GM21529 (cell line): ENCODE data around the gene RAET1E.
"Not testable (repeated sequence)": the region's sequence is repeated elsewhere in the genome, so short reads cannot be mapped to it uniquely, and the experiment has no call there.

Source experiments
- ATAC-seq: cut with Tn5 transposase; IDR thresholded peaks from one replicate; pipeline ENCODE4 v1.9.1; 2021; ENCODE audit not compliant: unreplicated experiment

The RAET1E gene

GRCh38 chr6:149910721-149911151 lies 12.8 kb upstream of the RAET1E start:
- ATAC-seq, result no peak

- no peak for ATAC-seq
Observed at GRCh38 chr6:149909701-149910470, 12.0 kb upstream of the RAET1E start.

- not testable (repeated sequence) for ATAC-seq
Observed at GRCh38 chr6:149908480-149908879, 10.6 kb upstream of the RAET1E start.

- ATAC-seq, result no peak
Observed at GRCh38 chr6:149907317-149907716, 9.4 kb upstream of the RAET1E start.

GRCh38 chr6:149906405-149906804 lies 8.5 kb upstream of the RAET1E start:
- no peak for ATAC-seq

GRCh38 chr6:149905911-149906371 lies 8.0 kb upstream of the RAET1E start:
- no peak for ATAC-seq

- no peak for ATAC-seq
Observed at GRCh38 chr6:149905371-149905910, 7.5 kb upstream of the RAET1E start.

- no peak for ATAC-seq
Observed at GRCh38 chr6:149904661-149905370, 6.9 kb upstream of the RAET1E start.

GRCh38 chr6:149903938-149904611 lies 6.2 kb upstream of the RAET1E start:
- ATAC-seq, result no peak

- ATAC-seq, result no peak
Observed at GRCh38 chr6:149901444-149902140, 3.7 kb upstream of the RAET1E start.

- no peak for ATAC-seq
Observed at GRCh38 chr6:149900620-149901443, 2.9 kb upstream of the RAET1E start.

GRCh38 chr6:149899926-149900619 lies 2.2 kb upstream of the RAET1E start:
- no peak for ATAC-seq

GRCh38 chr6:149899486-149899885 lies 1.6 kb upstream of the RAET1E start:
- ATAC-seq, result no peak

- ATAC-seq, result no peak
Observed at GRCh38 chr6:149898966-149899365, 1.1 kb upstream of the RAET1E start.

- no peak for ATAC-seq
Observed at GRCh38 chr6:149897015-149897697, 757 bp downstream of the RAET1E start.

GRCh38 chr6:149896491-149896890 lies 1.4 kb downstream of the RAET1E start:
- ATAC-seq, result no peak

GRCh38 chr6:149895833-149896271 lies 2.1 kb downstream of the RAET1E start:
- ATAC-seq, result no peak

- ATAC-seq, result no peak
Observed at GRCh38 chr6:149895048-149895590, 2.8 kb downstream of the RAET1E start.
